NOMO-1 treated with dmso at 0.1 percent for 144 hours (cell line): ENCODE results near the gene ARHGAP20.
A peak's percentile ranks its signal among the peaks of the same experiment; 100 is the strongest.
"Not testable (repeated sequence)": the region's sequence is repeated elsewhere in the genome, so short reads cannot be mapped to it uniquely, and the experiment has no call there.

Source experiments
- DNase-seq: peaks from one replicate; lab custom pipeline; 2025; ENCODE audit not compliant: unreplicated experiment; lab: John Stamatoyannopoulos, UW

The ARHGAP20 gene

GRCh38 chr11:110716361-110716760 lies 4.1 kb upstream of the ARHGAP20 start:
- DNase-seq = no peak

GRCh38 chr11:110715541-110715940 lies 3.3 kb upstream of the ARHGAP20 start:
- DNase-seq = no peak

GRCh38 chr11:110713449-110713776 lies 1.2 kb upstream of the ARHGAP20 start:
- DNase-seq = no peak

GRCh38 chr11:110712659-110713448 lies 617 bp upstream of the ARHGAP20 start:
- DNase-seq = peak; percentile 15

- DNase-seq = no peak
Measured at GRCh38 chr11:110711448-110711775, 825 bp downstream of the ARHGAP20 start.

- no peak for DNase-seq
Measured at GRCh38 chr11:110710628-110711381, 1.4 kb downstream of the ARHGAP20 start.

GRCh38 chr11:110704210-110704864 lies 7.9 kb downstream of the ARHGAP20 start:
- DNase-seq = no peak

- DNase-seq = no peak
Measured at GRCh38 chr11:110691926-110692325, 20.3 kb downstream of the ARHGAP20 start.

- DNase-seq = no peak
Measured at GRCh38 chr11:110689306-110689705, 22.9 kb downstream of the ARHGAP20 start.

- no peak for DNase-seq
Measured at GRCh38 chr11:110679323-110679975, 32.8 kb downstream of the ARHGAP20 start.

GRCh38 chr11:110675548-110675947 lies 36.7 kb downstream of the ARHGAP20 start:
- no peak for DNase-seq

- DNase-seq = no peak
Measured at GRCh38 chr11:110665689-110666465, 46.4 kb downstream of the ARHGAP20 start.

GRCh38 chr11:110655967-110656366 lies 56.3 kb downstream of the ARHGAP20 start:
- no peak for DNase-seq

- no peak for DNase-seq
Measured at GRCh38 chr11:110654456-110654855, 57.8 kb downstream of the ARHGAP20 start.

- DNase-seq = no peak
Measured at GRCh38 chr11:110645253-110645652, 67.0 kb downstream of the ARHGAP20 start.

- DNase-seq = no peak
Measured at GRCh38 chr11:110634370-110634769, 77.9 kb downstream of the ARHGAP20 start.

GRCh38 chr11:110631551-110631950 lies 80.7 kb downstream of the ARHGAP20 start:
- no peak for DNase-seq

GRCh38 chr11:110629594-110629993 lies 82.6 kb downstream of the ARHGAP20 start:
- DNase-seq = no peak

GRCh38 chr11:110621826-110622225 lies 90.4 kb downstream of the ARHGAP20 start:
- no peak for DNase-seq

- not testable (repeated sequence) for DNase-seq
Measured at GRCh38 chr11:110619366-110619765, 92.9 kb downstream of the ARHGAP20 start.

- DNase-seq = no peak
Measured at GRCh38 chr11:110614031-110614430, 98.2 kb downstream of the ARHGAP20 start.
